Parathyroid adenoma (tissue), 2 donors: ENCODE measurements around the gene FAM3D.

Source experiments
- H2AFZ ChIP-seq: fragments of 300-600 bp; sonication (generic); one replicate; pipeline ENCODE4 v1.7.0; 2017; ENCODE audit warnings: antibody characterized with exemption, mild to moderate bottlenecking
- H3K27ac ChIP-seq: fragments of 300-600 bp; sonication (generic); one replicate; pipeline ENCODE4 v1.7.0; 2017
- H3K27me3 ChIP-seq: fragments of 300-600 bp; sonication (generic); one replicate; pipeline ENCODE4 v1.7.0; 2017; ENCODE audit warnings: low read length; ENCODE audit not compliant: control insufficient read depth, insufficient read depth
- H3K36me3 ChIP-seq: fragments of 300-600 bp; sonication (generic); one replicate; pipeline ENCODE4 v1.7.0; 2017; ENCODE audit warnings: low read length; ENCODE audit not compliant: control insufficient read depth, insufficient read depth
- H3K4me1 ChIP-seq: fragments of 300-600 bp; sonication (generic); one replicate; pipeline ENCODE4 v1.7.0; 2017; ENCODE audit warnings: control low read depth
- H3K4me2 ChIP-seq: fragments of 300-600 bp; sonication (generic); one replicate; pipeline ENCODE4 v1.7.0; 2017; ENCODE audit warnings: low read length
- H3K4me3 ChIP-seq: fragments of 300-600 bp; sonication (generic); one replicate; pipeline ENCODE4 v1.7.0; 2017; ENCODE audit warnings: low read depth, low read length
- H3K79me2 ChIP-seq: fragments of 300-600 bp; sonication (generic); one replicate; pipeline ENCODE4 v1.7.0; 2017; ENCODE audit warnings: control low read depth
- H3K9ac ChIP-seq: fragments of 300-600 bp; sonication (generic); one replicate; pipeline ENCODE4 v1.7.0; 2017; ENCODE audit warnings: mild to moderate bottlenecking
- H3K9me3 ChIP-seq: fragments of 300-600 bp; sonication (generic); one replicate; pipeline ENCODE4 v1.7.0; 2017; ENCODE audit warnings: low read length; ENCODE audit not compliant: control insufficient read depth
- TF ChIP-seq, protein P1 (sequence below): fragments of 300-600 bp; sonication (generic); IDR thresholded peaks from one replicate; pipeline ENCODE4 v1.7.0; 2017; ENCODE audit warnings: antibody characterized with exemption, mild to moderate bottlenecking
- donor health status: primary hyperparathyroidism.

FAM3D gene

DNA sequence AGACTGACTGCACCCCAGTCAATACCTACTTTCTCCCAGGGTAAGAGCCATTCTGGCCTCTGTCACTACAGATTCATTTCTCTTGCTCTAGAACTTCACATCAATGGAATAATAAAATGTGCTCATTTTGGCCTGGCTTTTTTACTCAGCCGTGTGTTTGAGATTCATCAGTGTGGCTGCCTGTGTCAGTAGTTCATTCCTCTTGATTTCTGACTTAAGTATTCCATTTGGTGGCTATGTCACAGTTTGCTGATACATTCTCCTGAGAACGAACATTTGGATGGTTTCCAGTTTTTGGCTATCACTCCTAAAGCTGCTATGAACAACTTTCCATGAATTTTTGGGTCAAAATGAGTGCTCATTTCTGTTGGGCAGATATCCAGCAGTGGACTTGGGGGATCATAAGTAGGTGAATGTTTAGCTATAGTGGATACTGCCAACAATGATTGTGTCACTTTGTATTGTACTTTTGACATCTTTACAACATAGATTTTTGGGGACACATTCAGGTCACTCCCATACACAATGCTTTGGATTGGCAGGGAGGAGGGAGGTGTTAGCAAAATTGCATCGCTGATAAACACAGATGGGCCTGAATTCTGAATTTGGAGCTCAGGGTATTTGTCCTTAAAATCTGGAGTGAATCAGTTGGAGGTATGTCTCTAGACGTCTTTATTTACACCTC is 69.6 kb downstream of the FAM3D start:
- Histone ChIP-seq H3K27me3 (no peaks in the 10 kb centered on the region), H2AFZ (no peak overlapping the region), H3K79me2 (no peaks in the 10 kb centered on the region), H3K36me3 (no peaks in the 10 kb centered on the region), H3K4me3 (no peak overlapping the region), H3K9ac (no peak overlapping the region), H3K4me1 (no peaks in the 10 kb centered on the region), H3K9me3 (no peaks in the 10 kb centered on the region), H3K4me2 (no peak overlapping the region), H3K27ac (no peak overlapping the region)
- TF ChIP-seq, protein P1, sequence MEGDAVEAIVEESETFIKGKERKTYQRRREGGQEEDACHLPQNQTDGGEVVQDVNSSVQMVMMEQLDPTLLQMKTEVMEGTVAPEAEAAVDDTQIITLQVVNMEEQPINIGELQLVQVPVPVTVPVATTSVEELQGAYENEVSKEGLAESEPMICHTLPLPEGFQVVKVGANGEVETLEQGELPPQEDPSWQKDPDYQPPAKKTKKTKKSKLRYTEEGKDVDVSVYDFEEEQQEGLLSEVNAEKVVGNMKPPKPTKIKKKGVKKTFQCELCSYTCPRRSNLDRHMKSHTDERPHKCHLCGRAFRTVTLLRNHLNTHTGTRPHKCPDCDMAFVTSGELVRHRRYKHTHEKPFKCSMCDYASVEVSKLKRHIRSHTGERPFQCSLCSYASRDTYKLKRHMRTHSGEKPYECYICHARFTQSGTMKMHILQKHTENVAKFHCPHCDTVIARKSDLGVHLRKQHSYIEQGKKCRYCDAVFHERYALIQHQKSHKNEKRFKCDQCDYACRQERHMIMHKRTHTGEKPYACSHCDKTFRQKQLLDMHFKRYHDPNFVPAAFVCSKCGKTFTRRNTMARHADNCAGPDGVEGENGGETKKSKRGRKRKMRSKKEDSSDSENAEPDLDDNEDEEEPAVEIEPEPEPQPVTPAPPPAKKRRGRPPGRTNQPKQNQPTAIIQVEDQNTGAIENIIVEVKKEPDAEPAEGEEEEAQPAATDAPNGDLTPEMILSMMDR, result no peak

DNA sequence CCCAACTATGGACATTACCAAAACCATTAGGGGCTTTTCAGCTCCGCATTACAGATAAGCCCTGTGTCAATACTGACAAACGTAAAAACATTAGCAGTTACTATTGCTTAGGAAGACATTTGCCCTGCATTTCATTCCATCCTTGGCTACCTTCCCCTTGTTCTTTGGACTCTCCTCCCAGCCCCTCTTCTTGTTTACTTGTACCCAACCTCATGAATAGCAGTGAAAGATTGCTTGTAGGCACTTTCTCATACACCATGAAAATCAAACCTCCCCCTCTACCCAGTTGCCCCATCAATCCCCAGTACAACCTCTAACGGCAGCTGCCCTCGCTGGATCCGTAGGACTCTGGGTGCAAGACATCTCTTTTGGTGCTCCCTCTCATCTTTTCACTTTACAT is 72.5 kb downstream of the FAM3D start:
- Histone ChIP-seq H3K27me3 (no peaks in the 10 kb centered on the region), H3K4me1 (no peaks in the 10 kb centered on the region), H3K4me3 (no peak overlapping the region), H3K4me2 (no peak overlapping the region), H3K9ac (no peak overlapping the region), H3K36me3 (no peaks in the 10 kb centered on the region), H3K27ac (no peak overlapping the region), H2AFZ (no peak overlapping the region), H3K9me3 (no peaks in the 10 kb centered on the region), H3K79me2 (no peaks in the 10 kb centered on the region)
- TF ChIP-seq, protein P1, result no peak

DNA sequence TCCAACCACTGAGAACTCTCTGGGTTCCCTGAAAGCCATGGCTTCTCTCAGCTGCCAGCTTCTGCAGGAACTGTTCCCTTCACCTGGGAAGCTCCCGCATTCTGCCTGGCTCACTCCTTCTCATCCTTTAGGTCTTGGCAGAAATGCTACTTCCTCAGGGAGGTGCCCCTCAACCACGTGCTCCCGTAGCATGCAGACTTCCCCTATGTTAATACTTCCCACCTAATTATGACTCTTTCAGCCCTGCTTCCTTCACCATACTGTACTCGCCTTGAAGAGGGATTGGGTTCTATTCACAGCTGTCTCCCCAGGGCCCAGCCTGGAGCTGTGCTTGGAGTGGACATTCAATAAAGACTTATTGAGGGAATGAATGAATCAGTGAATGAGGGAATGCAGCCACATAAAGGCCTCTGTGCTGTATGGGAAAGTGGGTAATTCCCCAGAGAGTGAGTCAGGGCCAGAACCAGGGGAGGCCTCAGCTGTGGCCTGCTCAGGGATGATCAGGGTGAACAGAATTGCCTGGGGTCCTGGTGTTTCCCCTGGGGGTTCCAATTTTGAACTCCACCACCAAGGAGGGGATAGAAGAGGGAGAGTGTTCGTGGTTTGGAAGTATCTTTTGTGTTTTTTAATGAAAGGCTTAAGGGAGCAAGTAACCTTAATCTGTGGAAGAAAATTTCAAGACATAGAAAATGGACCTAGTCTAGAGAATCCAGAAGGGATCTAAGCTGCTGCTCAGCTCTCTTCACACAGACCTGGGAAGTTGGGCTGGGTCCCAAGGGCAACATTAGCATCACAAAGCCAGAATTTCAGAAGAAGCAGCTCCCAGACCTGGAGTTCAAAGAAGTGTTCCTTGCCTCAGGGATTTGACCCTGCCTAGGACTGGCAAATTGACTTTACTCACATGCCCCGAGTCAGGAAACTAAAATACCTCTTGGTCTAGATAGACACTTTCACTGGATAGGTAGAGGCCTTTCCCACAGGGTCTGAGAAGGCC is 74.8 kb downstream of the FAM3D start:
- H2AFZ ChIP-seq, result no peak overlapping the region
- TF ChIP-seq, protein P1, result no peak
- H3K79me2 ChIP-seq, result no peaks in the 10 kb centered on the region
- no peaks in the 10 kb centered on the region for H3K4me1 ChIP-seq
- H3K9me3 ChIP-seq, result no peaks in the 10 kb centered on the region
- no peak overlapping the region for H3K9ac ChIP-seq
- H3K36me3 ChIP-seq, result no peaks in the 10 kb centered on the region
- H3K27me3 ChIP-seq, result no peaks in the 10 kb centered on the region
- no peak overlapping the region for H3K4me2 ChIP-seq
- H3K4me3 ChIP-seq, result no peak overlapping the region
- H3K27ac ChIP-seq, result no peak overlapping the region

DNA sequence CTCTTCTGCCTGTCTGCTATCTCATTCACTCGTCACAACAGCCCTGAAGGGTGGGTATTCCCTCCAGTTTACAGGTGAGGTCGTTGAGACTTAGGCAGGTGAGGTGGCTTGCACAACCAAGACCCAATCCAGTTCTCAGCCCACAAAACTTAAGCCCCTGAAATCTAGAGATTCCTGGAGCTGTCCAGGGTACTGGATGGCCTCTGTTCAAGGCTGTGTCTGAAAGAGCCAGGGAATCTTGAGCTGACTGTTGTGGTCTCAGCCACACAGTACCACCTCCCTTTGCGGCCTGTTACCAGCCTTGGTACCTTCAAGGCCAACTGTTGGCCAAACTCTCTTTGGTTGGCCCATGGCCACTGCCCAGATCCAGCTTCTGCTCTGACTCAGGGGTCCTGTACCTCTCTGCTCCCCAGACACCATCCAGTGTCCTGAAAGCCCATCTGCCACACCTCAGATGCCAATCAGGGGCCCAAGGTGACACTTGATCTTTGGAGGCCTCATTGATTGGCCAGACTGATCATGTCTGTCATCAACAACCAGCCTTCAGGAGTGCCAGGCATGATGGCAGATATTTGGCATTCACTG is 78.5 kb downstream of the FAM3D start:
- TF ChIP-seq, protein P1, result no peak
- H3K4me1 ChIP-seq, result peaks cover 5% of the 10 kb centered on the region
- H3K36me3 ChIP-seq, result no peaks in the 10 kb centered on the region
- H2AFZ ChIP-seq, result no peak overlapping the region
- H3K27me3 ChIP-seq, result peaks cover 4% of the 10 kb centered on the region
- H3K27ac ChIP-seq, result no peak overlapping the region
- H3K9me3 ChIP-seq, result no peaks in the 10 kb centered on the region
- no peak overlapping the region for H3K4me2 ChIP-seq
- H3K4me3 ChIP-seq, result no peak overlapping the region
- H3K9ac ChIP-seq, result no peak overlapping the region
- H3K79me2 ChIP-seq, result no peaks in the 10 kb centered on the region
